Transverse colon (tissue), 4 donors: Measurements from ENCODE around the gene KANTR. TPM values are rescaled to one million over a fixed set of nuclear protein-coding genes. Genes with fewer than 3 reads are reported as not detected.

Source experiments
- DNase-seq: peaks from one replicate; pipeline ENCODE4 v3.0.0-alpha.2; 2019
- H3K27ac ChIP-seq, 4 donors: fragments of 200-600 bp; sonication (generic); 2 replicates each; pipeline ENCODE4 v1.5.1; 2016 to 2018; ENCODE audit warnings: inconsistent platforms in 4 of 4
- H3K27me3 ChIP-seq: fragments of 200-600 bp; sonication (generic); 2 replicates; pipeline ENCODE4 v1.5.1; 2017; ENCODE audit warnings: inconsistent platforms
- H3K36me3 ChIP-seq, 4 donors: fragments of 200-600 bp; sonication (generic); 2 replicates each; pipeline ENCODE4 v1.5.1; 2017 to 2019; ENCODE audit warnings: inconsistent platforms in 4 of 4
- H3K4me1 ChIP-seq, 4 donors: fragments of 200-600 bp; sonication (generic); 2 replicates each; pipeline ENCODE4 v1.5.1; 2017 to 2020; ENCODE audit warnings: inconsistent platforms in 4 of 4
- H3K4me3 ChIP-seq, 4 donors: fragments of 200-600 bp; sonication (generic); 1 replicate in 1 of 4; 2 replicates in 3 of 4; pipeline versions ENCODE4 v1.5.1 to v1.6.1; 2017 to 2019; ENCODE audit warnings: inconsistent platforms in 4 of 4
- H3K9me3 ChIP-seq, 2 donors: fragments of 200-600 bp; sonication (generic); 2 replicates each; pipeline ENCODE4 v1.5.1; 2017 to 2019; ENCODE audit warnings: inconsistent platforms in 2 of 2
- EP300 ChIP-seq: sonication (generic); formaldehyde crosslinking; IDR thresholded peaks from one replicate; pipeline ENCODE4 v1.6.1; 2017; ENCODE audit warnings: antibody characterized with exemption, low read depth
- POLR2A ChIP-seq: fragments of 450-650 bp; IDR thresholded peaks from one replicate; pipeline ENCODE4 v1.6.1; 2016; ENCODE audit warnings: antibody characterized with exemption, mild to moderate bottlenecking, moderate library complexity
- POLR2AphosphoS5 ChIP-seq, 3 donors: sonication (generic); formaldehyde crosslinking; IDR thresholded peaks; one replicate each; pipeline ENCODE4 v1.6.1; 2016; ENCODE audit warnings: antibody characterized with exemption in 3 of 3
- WGBS, 2 donors: methylation state at CpG; one replicate each; pipeline ENCODE4 v1.1.5; 2018; ENCODE audit warnings: low coverage in 1 of 2; 5-methylcytosine and 5-hydroxymethylcytosine counted together
- in situ Hi-C, 4 donors: fragments of 200-750 bp; cut with MboI; loops; one replicate each; pipeline versions ENCODE4 v1.15.0 to v1.15.1; 2017; ENCODE audit warnings: low sequenced_read_pairs in 3 of 4, low pct_ligation_motif_present in 1 of 4, low pct_unique_long_range_greater_than_20kb in 1 of 4
- intact Hi-C: fragments of 100-400 bp; cut with DNase I; formaldehyde crosslinking; loops from one replicate; pipeline ENCODE4 v1.15.1; 2023; ENCODE audit warnings: low total_unique reads
- total RNA-seq, 4 donors: library from RNA; depleted of rRNA; stranded (reverse); fragments of >200 nt; gene quantifications; one replicate each; pipeline ENCODE4 v1.1.0, GENCODE V29; 2016
- TF ChIP-seq, protein P1 (sequence below), 5 experiments: fragments of 200-600 bp in 3 of 5; fragments of 450-650 bp in 2 of 5; sonication (generic) in 3 of 5; IDR thresholded peaks; 1 replicate in 2 of 5; 2 replicates in 3 of 5; pipeline ENCODE4 v1.5.1; 2016 to 2017; ENCODE audit warnings: antibody characterized with exemption in 5 of 5, inconsistent platforms in 3 of 5, mild to moderate bottlenecking in 2 of 5, moderate library complexity in 1 of 5

KANTR gene
- total RNA-seq, 4 donors from 2014 or later, result 13.4 to 141 (median 17.9) TPM

DNA sequence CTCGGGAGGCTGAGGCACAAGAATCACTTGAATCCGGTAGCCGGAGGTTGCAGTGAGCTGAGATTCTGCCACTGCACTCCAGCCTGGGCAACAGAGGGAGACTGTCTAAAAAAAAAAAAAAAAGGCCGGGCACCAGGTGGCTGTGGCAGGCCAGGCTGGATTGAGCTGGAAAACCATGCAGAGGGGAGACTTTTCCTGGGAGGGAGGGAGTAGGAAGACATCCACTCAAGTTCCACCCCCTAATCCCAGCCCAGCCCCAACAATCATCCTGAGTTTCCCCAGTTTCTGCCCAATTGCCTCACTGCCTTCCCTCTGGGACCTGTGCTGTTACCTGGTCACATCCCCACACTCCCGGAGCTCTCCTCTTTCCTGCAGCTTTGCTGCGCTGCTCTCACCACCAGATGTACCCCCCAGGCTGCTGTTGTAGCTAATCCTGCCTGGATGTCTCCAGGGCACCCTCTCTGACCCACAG lies 20.8 kb upstream of the KANTR start:
- H3K27ac ChIP-seq, result peak overlapping the region; percentile 69 to 81 (median 80)
- intact Hi-C loops, result no loop called here
- in situ Hi-C loops, result no loop called here

DNA sequence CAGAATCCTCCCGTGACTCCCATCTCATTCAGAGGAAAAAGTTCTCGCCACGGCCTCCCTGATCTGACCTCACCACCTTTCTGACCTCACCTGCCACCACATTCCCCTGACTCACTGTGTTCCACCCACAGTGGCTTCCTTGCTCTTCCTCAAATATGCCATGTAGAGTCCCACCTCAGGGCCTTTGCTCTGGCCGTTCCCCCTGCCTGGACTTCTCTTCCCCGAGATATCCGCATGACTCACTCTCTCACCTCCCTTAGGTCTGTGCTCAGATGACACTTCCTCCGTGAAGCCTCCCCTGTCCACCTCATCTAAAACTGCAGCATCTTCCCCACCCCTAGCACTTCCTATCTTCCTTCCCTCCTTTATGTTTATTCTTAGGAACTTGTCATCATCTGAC lies 18.9 kb upstream of the KANTR start:
- in situ Hi-C loops, result no loop called here
- WGBS, 2 donors, result 78% methylated on average over 7 of the region's 7 CpGs; no CpG with 5 or more reads in 1 of the 2 donors

More for the DNA sequence above, 20.8 kb upstream of the KANTR start:
- Histone ChIP-seq H3K36me3 (no peaks in the 10 kb centered on the region), H3K9me3 (no peaks in the 10 kb centered on the region), H3K4me1 (peaks cover 0 to 6% (median 0%) of the 10 kb centered on the region in 4 donors), H3K27me3 (no peaks in the 10 kb centered on the region), H3K4me3 (no peak overlapping the region)
- 30 to 70% methylated on average over 4 to 6 of the region's 6 CpGs for WGBS, 2 donors
- TF ChIP-seq, protein P1, sequence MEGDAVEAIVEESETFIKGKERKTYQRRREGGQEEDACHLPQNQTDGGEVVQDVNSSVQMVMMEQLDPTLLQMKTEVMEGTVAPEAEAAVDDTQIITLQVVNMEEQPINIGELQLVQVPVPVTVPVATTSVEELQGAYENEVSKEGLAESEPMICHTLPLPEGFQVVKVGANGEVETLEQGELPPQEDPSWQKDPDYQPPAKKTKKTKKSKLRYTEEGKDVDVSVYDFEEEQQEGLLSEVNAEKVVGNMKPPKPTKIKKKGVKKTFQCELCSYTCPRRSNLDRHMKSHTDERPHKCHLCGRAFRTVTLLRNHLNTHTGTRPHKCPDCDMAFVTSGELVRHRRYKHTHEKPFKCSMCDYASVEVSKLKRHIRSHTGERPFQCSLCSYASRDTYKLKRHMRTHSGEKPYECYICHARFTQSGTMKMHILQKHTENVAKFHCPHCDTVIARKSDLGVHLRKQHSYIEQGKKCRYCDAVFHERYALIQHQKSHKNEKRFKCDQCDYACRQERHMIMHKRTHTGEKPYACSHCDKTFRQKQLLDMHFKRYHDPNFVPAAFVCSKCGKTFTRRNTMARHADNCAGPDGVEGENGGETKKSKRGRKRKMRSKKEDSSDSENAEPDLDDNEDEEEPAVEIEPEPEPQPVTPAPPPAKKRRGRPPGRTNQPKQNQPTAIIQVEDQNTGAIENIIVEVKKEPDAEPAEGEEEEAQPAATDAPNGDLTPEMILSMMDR (IDR thresholded peaks at IDR 0.05), result no peak
- TF ChIP-seq POLR2AphosphoS5 (IDR thresholded peaks at IDR 0.05) (no peak), POLR2A (no peak), EP300 (no peak)
- DNase-seq, result no peak

DNA sequence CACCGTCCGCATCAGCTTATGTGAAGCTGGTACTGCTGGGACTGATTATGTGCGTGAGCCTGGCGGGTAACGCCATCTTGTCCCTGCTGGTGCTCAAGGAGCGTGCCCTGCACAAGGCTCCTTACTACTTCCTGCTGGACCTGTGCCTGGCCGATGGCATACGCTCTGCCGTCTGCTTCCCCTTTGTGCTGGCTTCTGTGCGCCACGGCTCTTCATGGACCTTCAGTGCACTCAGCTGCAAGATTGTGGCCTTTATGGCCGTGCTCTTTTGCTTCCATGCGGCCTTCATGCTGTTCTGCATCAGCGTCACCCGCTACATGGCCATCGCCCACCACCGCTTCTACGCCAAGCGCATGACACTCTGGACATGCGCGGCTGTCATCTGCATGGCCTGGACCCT lies 17.3 kb upstream of the KANTR start:
- DNase-seq, result no peak
- TF ChIP-seq EP300 (no peak), POLR2AphosphoS5 (IDR thresholded peaks at IDR 0.05) (no peak), POLR2A (no peak)
- TF ChIP-seq, protein P1 (IDR thresholded peaks at IDR 0.05), result no peak
- no peak overlapping the region for H3K4me3 ChIP-seq
- no peaks in the 10 kb centered on the region for H3K9me3 ChIP-seq
- no peaks in the 10 kb centered on the region for H3K36me3 ChIP-seq
- in situ Hi-C loops, result no loop called here
- no peaks in the 10 kb centered on the region for H3K27me3 ChIP-seq
- no peak overlapping the region for H3K27ac ChIP-seq
- intact Hi-C loops, result no loop called here
- 93% methylated on average over 21 of the region's 21 CpGs; no CpG with 5 or more reads in 1 of the 2 donors for WGBS, 2 donors
- peaks cover 0 to 6% (median 0%) of the 10 kb centered on the region in 4 donors for H3K4me1 ChIP-seq

More for the DNA sequence above, 18.9 kb upstream of the KANTR start:
- H3K27me3 ChIP-seq, result no peaks in the 10 kb centered on the region
- DNase-seq, result no peak
- intact Hi-C loops, result no loop called here
- H3K27ac ChIP-seq, result no peak overlapping the region
- TF ChIP-seq, protein P1 (IDR thresholded peaks at IDR 0.05), result no peak
- TF ChIP-seq POLR2A (no peak), EP300 (no peak), POLR2AphosphoS5 (IDR thresholded peaks at IDR 0.05) (no peak)
- H3K4me1 ChIP-seq, result peaks cover 0 to 6% (median 0%) of the 10 kb centered on the region in 4 donors
- H3K9me3 ChIP-seq, result no peaks in the 10 kb centered on the region
- no peaks in the 10 kb centered on the region for H3K36me3 ChIP-seq
- H3K4me3 ChIP-seq, result no peak overlapping the region

DNA sequence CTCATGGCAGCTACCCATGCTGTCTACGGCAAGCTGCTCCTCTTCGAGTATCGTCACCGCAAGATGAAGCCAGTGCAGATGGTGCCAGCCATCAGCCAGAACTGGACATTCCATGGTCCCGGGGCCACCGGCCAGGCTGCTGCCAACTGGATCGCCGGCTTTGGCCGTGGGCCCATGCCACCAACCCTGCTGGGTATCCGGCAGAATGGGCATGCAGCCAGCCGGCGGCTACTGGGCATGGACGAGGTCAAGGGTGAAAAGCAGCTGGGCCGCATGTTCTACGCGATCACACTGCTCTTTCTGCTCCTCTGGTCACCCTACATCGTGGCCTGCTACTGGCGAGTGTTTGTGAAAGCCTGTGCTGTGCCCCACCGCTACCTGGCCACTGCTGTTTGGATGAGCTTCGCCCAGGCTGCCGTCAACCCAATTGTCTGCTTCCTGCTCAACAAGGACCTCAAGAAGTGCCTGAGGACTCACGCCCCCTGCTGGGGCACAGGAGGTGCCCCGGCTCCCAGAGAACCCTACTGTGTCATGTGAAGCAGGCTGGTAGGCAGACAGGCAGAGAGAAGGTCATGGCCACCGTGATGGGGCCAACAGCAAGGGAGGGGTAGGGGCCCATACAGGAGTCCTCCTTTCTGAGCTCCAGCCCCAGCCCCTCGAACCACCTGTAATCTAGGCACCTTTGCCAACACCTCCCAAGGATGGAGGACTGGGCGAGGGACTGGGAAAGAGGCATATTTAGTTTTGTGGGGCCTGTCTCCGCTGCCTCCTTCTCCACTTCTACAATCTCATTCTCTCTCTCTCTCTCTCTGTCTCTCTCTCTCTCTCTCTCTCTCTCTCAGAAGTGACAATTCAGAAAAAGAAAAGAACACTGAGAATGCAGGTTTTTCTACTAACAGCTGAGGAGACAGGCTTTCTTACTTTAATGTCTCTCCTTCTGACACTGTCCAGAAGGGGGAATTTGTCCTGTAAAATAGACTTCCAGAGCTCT lies 16.4 kb upstream of the KANTR start:
- no peak for TF ChIP-seq POLR2A
- TF ChIP-seq, protein P1 (IDR thresholded peaks at IDR 0.05), result no peak
- no peak for TF ChIP-seq EP300
- no peak for TF ChIP-seq POLR2AphosphoS5 (IDR thresholded peaks at IDR 0.05)
- WGBS, 2 donors, result 94% methylated on average over 25 of the region's 27 CpGs; no CpG with 5 or more reads in 1 of the 2 donors
- H3K27me3 ChIP-seq, result no peaks in the 10 kb centered on the region
- H3K9me3 ChIP-seq, result no peaks in the 10 kb centered on the region
- no peaks in the 10 kb centered on the region for H3K36me3 ChIP-seq
- H3K4me3 ChIP-seq, result no peak overlapping the region
- H3K27ac ChIP-seq, result no peak overlapping the region
- H3K4me1 ChIP-seq, result peaks cover 0 to 2% (median 0%) of the 10 kb centered on the region in 4 donors
- in situ Hi-C loops, result no loop called here
- DNase-seq, result no peak
- intact Hi-C loops, result no loop called here
